OCI-LY7 (cell line): ENCODE results near the gene KCNMA1.

Experiments
- EZH2phosphoT487 ChIP-seq: fragments of 200-600 bp; sonication (generic); IDR thresholded peaks from 2 replicates; pipeline ENCODE4 v1.6.1; 2018; ENCODE audit warnings: low read depth, borderline replicate concordance, mild to moderate bottlenecking, mixed run types, antibody characterized with exemption, low read length, moderate library complexity, mixed read lengths
- TF ChIP-seq, protein P1 (sequence below): fragments of 200-600 bp; sonication (generic); conservative IDR thresholded peaks from 2 replicates; pipeline ENCODE4 v1.5.1; 2014; ENCODE audit warnings: mild to moderate bottlenecking, antibody characterized with exemption, low read length, moderate library complexity, mixed read lengths

DNA sequence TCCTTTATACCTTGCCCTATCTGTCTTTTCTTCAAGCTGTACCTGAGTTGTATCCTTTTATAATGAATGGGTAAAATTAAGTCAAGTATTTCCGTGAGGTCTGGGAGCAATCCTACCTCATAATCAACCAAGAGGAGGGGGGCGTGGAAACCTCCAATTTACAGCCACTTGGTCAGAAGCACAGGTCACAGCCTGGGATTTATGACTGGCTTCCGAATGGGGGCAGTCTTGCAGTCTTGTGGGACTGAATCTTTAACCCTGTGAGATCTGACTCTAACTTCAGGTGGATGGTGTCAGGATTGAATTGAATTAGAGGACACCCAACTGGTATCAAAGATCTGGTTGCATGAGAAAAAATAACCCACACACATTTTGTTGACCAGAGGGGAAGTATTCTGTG lies 23.5 kb upstream of the KCNMA1 start:
- TF ChIP-seq, protein P1, sequence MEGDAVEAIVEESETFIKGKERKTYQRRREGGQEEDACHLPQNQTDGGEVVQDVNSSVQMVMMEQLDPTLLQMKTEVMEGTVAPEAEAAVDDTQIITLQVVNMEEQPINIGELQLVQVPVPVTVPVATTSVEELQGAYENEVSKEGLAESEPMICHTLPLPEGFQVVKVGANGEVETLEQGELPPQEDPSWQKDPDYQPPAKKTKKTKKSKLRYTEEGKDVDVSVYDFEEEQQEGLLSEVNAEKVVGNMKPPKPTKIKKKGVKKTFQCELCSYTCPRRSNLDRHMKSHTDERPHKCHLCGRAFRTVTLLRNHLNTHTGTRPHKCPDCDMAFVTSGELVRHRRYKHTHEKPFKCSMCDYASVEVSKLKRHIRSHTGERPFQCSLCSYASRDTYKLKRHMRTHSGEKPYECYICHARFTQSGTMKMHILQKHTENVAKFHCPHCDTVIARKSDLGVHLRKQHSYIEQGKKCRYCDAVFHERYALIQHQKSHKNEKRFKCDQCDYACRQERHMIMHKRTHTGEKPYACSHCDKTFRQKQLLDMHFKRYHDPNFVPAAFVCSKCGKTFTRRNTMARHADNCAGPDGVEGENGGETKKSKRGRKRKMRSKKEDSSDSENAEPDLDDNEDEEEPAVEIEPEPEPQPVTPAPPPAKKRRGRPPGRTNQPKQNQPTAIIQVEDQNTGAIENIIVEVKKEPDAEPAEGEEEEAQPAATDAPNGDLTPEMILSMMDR, result no peak
- TF ChIP-seq EZH2phosphoT487, result no peak
